A549 treated with Mapracorat at 1 μM for 4 hours (cell line): ENCODE data around the gene C2orf78. TPM values are rescaled to one million over a fixed set of nuclear protein-coding genes. Genes with fewer than 3 reads are reported as not detected.

Source experiments
- total RNA-seq: library from RNA; stranded (reverse); fragments of 200-300 nt; extraction: Qiagen RNA extraction; gene quantifications from 5 replicates; pipeline ENCODE4 v1.2.3, GENCODE V29; 2022

Gene C2orf78, protein sequence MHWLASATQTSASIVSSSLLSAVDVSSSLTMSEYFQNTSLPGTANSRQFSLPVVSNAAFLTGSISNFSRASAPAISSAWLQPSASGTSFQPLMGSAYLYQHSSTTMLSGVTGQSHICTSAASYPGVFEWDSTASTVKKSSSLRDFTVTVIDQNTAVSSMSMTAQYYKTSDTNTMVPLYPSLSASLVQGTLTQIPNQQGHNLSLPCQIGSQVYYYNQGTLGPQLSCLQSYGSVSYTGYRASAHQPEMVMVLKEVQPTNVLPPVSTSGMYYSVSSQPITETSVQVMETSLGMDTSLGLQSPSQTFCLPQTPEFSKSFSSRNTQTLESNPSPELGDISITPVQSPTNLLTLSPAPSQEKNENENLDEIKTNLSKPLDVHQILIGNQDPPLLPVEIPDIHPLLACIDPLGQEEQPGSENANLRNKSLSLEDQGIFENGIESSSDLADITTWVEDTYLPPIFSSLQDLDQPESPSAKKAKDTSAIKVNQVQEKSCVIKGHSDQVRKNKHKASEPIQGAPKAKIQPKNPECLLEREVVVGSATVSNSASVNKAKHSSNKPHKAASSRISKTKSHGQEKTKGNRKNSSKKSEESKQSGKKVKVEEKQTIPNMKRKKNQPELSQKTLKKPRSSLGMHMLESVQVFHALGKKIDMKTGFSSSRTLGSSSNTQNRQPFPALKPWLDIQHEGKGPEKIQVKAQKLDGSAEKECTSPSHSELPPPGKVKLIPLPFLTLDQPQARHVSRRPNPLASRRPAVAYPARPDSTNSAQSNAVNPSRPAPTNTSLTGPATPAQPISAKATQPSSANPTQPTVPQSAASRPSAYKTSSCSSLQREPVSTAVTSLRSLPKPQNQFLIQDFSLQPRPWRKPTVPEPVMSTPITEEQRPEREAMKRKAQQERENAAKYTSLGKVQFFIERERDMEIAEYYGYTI
- not detected in 5 replicates for total RNA-seq

DNA sequence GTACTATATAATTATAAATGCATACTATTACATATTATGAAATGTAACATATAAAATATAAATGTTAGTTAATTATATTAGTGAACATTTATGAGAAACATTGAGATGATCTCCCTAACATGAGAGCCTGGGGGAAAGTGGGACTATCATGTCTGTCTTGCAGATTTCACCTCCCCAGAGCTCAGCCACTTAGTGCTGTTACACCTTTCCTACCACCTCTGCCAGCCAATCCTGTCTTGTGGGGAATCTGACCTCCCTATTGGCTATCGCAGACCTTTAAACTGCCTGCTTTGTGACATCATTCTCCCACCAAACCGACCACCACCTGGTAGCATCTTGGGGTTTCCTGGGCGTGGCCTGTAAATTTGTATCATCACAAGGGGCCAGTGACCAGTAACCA, at the start of gene C2orf78:
TSS of gene C2orf78 (plus strand) at position 301 of the 400 bp plus-strand sequence. CDS start 127 bp downstream, outside the sequence.

DNA sequence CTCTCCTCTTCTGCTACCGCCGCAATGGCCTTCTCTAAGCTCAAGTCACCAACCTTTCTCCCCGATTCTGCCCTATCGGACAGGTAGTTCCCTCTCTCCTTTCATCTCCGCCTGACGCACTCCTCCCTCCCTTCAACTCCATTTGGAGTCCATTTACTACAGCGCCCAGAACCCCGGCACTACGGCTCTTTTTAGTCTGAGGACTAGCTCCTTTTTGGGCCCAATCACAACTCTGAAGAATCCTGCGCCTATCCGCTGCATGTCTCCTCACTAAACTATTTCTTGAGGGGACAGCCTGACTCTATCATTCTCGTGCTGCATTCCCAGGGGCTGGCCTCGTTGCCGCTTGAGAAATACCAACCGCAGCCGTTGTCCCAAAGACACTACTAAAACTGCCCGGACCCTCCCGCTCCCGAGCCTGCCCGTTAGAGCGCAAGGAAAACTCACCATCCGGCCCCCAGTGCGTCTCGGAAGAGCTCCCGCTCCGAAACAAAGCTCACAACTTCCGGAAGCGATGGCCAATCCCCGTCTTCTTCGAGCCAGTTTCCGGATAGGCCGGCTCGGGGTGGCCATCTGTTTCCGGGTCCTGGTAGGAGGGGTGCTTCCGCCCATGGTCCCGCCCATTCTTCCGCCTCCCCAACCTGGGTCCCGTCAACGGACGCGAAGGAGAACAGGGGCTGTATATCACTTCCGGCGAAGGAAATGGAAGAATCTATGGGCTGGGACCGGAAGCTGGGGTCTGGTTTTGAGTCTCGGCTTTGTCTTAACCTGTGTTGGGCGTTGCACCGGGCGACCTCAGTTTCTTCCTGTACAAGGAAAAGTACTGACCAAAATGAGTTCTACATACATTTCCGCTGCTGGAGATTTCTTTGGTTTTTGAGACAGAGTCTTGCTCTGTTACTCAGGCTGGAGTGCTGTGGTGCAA, 46.9 kb upstream of the C2orf78 start, which contains the start of gene TPRKB:
TSS of gene TPRKB (minus strand) at position 491 of the 925 bp plus-strand sequence. CDS start 2,776 bp downstream, outside the sequence.

DNA sequence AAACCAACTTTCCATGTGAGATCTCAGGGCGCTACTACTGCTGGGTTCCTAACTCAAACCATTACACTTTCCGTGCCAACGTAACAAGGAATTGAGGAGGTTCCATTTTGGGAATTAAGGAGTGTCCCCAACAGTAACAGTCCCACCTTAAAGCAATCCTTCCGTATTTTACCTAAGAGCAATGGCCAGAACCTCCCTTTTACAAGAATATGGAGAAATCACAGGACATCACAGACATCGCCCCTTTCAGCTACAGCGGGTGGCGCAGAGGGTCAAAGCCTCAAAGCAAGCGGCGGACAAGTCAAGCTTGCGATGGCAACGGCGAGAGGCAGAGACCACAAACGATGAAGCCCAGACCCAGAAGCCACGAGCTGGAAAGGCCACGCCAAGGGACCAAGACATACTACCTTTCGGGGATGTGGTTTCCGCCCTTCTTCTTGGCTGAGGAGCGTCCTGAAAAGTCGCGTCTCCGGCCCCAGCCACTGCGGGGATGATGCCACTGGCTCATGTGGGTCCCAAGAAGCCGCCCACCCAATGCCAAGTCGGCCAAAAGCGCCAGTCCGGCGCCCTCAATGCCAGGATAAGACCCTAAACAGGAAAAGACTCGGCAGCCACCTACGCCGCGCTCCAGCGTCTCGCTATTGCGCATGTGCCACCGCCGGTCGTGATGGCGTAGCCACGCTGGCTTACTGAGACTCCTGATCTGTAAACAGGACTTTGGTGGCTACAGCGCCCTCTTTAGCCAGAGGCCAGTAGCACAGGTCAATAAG, 4.3 kb upstream of the C2orf78 start, which contains the start of gene DUSP11:
TSS of gene DUSP11 (minus strand) at position 637 of the 770 bp plus-strand sequence. CDS start at position 508, 129 bp downstream.

DNA sequence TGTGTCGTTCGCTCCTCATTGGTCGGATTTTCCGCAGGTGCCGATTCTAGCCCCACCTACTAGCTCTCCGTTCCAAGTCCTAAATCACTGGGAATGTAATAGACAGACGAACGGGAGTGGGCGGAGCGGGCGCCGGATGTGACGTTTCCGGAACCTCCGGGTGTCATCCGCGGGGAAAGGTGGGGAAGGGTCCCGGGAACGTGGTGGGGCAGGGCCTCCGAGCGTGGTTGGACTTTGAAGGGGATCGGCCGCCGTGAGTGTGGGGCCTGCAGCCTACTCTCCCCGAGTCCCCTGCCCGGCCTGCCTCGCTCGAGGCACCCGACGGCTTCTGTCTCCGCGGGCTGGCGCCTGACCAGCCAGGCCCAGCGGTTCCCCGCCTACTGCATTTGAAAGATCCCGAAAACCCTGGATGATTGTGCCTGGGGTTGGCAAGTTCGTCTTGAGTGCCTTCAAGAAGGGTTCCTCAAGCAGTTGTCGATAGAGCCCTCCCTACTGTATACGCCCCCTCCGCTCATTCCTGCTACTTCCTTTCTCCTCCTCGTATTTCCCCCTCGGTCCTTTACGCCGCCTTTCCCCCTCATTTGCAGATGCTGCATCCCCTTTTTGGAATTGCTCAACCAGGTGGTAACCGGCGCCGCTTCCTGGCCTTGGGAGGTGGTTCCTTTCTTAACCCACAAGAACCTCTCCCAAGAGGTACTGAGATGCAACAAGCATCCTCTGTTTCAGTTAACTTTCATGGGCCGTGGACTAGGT, 45.0 kb downstream of the C2orf78 start, which contains the start of gene STAMBP:
TSS of gene STAMBP (plus strand) at position 144 of the 753 bp plus-strand sequence. CDS start 1,896 bp downstream, outside the sequence.

Other genes starting within 250 kb of the C2orf78 start
- not detected in 5 replicates for gene NAT8, start 141.8 kb upstream of the C2orf78 start, total RNA-seq
- 64.6 to 94.2 TPM (median 77.9 TPM) in 5 replicates for gene TPRKB, start 46.8 kb upstream of the C2orf78 start, total RNA-seq
- 35.9 to 41.4 TPM (median 39.8 TPM) in 5 replicates for gene DUSP11, start 4.1 kb upstream of the C2orf78 start, total RNA-seq
- 47.6 to 51.1 TPM (median 49.3 TPM) in 5 replicates for gene STAMBP, start 44.8 kb downstream of the C2orf78 start, total RNA-seq
- gene ACTG2, start 108.8 kb downstream of the C2orf78 start, total RNA-seq: 0.18 to 0.56 TPM (median 0.29 TPM) in 5 replicates
- gene DGUOK, start 142.7 kb downstream of the C2orf78 start, total RNA-seq: 144 to 166 TPM (median 157 TPM) in 5 replicates
- gene TET3, start 200.7 kb downstream of the C2orf78 start, total RNA-seq: 6.7 to 9.3 TPM (median 9.0 TPM) in 5 replicates